Right ventricle myocardium inferior (tissue), 1 donor: Measurements from ENCODE around the gene GPR179. TPM values are rescaled to one million over a fixed set of nuclear protein-coding genes. Genes with fewer than 3 reads are reported as not detected.

Source experiments
- total RNA-seq: library from RNA; stranded (reverse); fragmentation: NEBNext Ultra II Directional; extraction: Animal tissue kit (Norgen Biotek cat#: 25700); gene quantifications from one replicate; pipeline ENCODE4 v1.2.1, GENCODE V29; 2021
- donor health status: DM: no; HTN: yes; CAD: no; lungs with severe emphysema.

The GPR179 gene
- total RNA-seq, 1 donor from 2014 or later: not detected

Other genes starting within 250 kb of the GPR179 start
- gene TBC1D3E, start 216.0 kb downstream of the GPR179 start, total RNA-seq: not detected
- not detected for gene TBC1D3, start 151.4 kb downstream of the GPR179 start, total RNA-seq
- gene MRPL45, start 46.8 kb downstream of the GPR179 start, total RNA-seq: 36.9 TPM
- 12.0 TPM for gene SOCS7, start 7.9 kb upstream of the GPR179 start, total RNA-seq
- 67.5 TPM for gene ARHGAP23, start 84.5 kb upstream of the GPR179 start, total RNA-seq